Body of pancreas (tissue), 4 donors: ENCODE results near the gene TNIP2. TPM values are rescaled to one million over a fixed set of nuclear protein-coding genes. Genes with fewer than 3 reads are reported as not detected.

Experiments
- ATAC-seq: fragments of 150-250 bp; one replicate; pipeline ENCODE4 v1.9.1; 2016
- DNase-seq, 4 donors: peaks; one replicate each; pipeline ENCODE4 v3.0.0-alpha.2; 2019
- H3K27ac ChIP-seq, 4 donors: fragments of 200-600 bp; sonication (generic); 1 replicate in 3 of 4; 2 replicates in 1 of 4; pipeline versions ENCODE4 v1.5.1 to v1.6.1; 2016 to 2019; ENCODE audit warnings: mild to moderate bottlenecking in 1 of 4, mixed read lengths in 1 of 4, moderate library complexity in 1 of 4
- H3K27me3 ChIP-seq, 2 donors: fragments of 200-600 bp; sonication (generic); one replicate each; pipeline ENCODE4 v1.6.0; 2016; ENCODE audit warnings: mild to moderate bottlenecking in 1 of 2
- H3K36me3 ChIP-seq, 2 donors: fragments of 200-600 bp; sonication (generic); replicated peaks in 1 of 2; 2 replicates each; pipeline ENCODE4 v1.5.1; 2016; ENCODE audit warnings: low read depth in 2 of 2; ENCODE audit not compliant: insufficient read depth in 1 of 2
- H3K4me1 ChIP-seq: fragments of 200-600 bp; sonication (generic); one replicate; pipeline ENCODE4 v1.6.0; 2016
- H3K4me3 ChIP-seq, 2 donors: fragments of 200-600 bp; sonication (generic); 1 replicate in 1 of 2; 2 replicates in 1 of 2; pipeline ENCODE4 v1.5.1; 2016 to 2019
- H3K9me3 ChIP-seq, 3 donors: fragments of 200-600 bp; sonication (generic); 1 replicate in 2 of 3; 2 replicates in 1 of 3; pipeline ENCODE4 v1.5.1; 2016
- POLR2A ChIP-seq, 3 donors: fragments of 450-650 bp; IDR thresholded peaks; one replicate each; pipeline ENCODE4 v1.6.1; 2016; ENCODE audit warnings: antibody characterized with exemption in 3 of 3, mild to moderate bottlenecking in 2 of 3
- WGBS, 2 donors: methylation state at CpG; one replicate each; pipeline ENCODE4 v1.1.5; 2017; 5-methylcytosine and 5-hydroxymethylcytosine counted together
- intact Hi-C: fragments of 100-400 bp; cut with DNase I; formaldehyde crosslinking; loops from one replicate; pipeline ENCODE4 v1.15.1; 2023
- total RNA-seq, 2 donors: library from RNA; depleted of rRNA; stranded (reverse); fragments of >200 nt; gene quantifications; one replicate each; pipeline ENCODE4 v1.1.0, GENCODE V29; 2016
- TF ChIP-seq, protein P1 (sequence below), 7 experiments: fragments of 450-650 bp in 4 of 7; fragments of 200-600 bp in 3 of 7; sonication (generic) in 3 of 7; IDR thresholded peaks; one replicate each; pipeline ENCODE4 v1.5.1; 2016 to 2019; ENCODE audit warnings: antibody characterized with exemption in 7 of 7

Gene TNIP2
- total RNA-seq, 2 donors from 2014 or later = 39.7 to 75.8 TPM

- DNase-seq = peak; percentile 75 to 87 (median 85)
Measured at GRCh38 chr4:2761035-2761923, 5.1 kb upstream of the TNIP2 start.

GRCh38 chr4:2757426-2757825 lies 1.3 kb upstream of the TNIP2 start:
- peaks cover 53% of the 10 kb centered on the region for H3K4me1 ChIP-seq
- ATAC-seq (no peak), DNase-seq (no peak)
- TF ChIP-seq, protein P1, sequence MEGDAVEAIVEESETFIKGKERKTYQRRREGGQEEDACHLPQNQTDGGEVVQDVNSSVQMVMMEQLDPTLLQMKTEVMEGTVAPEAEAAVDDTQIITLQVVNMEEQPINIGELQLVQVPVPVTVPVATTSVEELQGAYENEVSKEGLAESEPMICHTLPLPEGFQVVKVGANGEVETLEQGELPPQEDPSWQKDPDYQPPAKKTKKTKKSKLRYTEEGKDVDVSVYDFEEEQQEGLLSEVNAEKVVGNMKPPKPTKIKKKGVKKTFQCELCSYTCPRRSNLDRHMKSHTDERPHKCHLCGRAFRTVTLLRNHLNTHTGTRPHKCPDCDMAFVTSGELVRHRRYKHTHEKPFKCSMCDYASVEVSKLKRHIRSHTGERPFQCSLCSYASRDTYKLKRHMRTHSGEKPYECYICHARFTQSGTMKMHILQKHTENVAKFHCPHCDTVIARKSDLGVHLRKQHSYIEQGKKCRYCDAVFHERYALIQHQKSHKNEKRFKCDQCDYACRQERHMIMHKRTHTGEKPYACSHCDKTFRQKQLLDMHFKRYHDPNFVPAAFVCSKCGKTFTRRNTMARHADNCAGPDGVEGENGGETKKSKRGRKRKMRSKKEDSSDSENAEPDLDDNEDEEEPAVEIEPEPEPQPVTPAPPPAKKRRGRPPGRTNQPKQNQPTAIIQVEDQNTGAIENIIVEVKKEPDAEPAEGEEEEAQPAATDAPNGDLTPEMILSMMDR (IDR thresholded peaks at IDR 0.05) = no peak
- TF ChIP-seq POLR2A (IDR thresholded peaks at IDR 0.05) = no peak
- intact Hi-C loops = loop anchor here (5.0 kb wide), 1 partner anchor 180 kb away; no protein-coding TSS in a partner anchor
- no peaks in the 10 kb centered on the region for H3K9me3 ChIP-seq
- 80 to 91% methylated on average over 3 of the region's 3 CpGs for WGBS, 2 donors
- no peak overlapping the region for H3K27ac ChIP-seq
- H3K27me3 ChIP-seq = no peaks in the 10 kb centered on the region
- H3K36me3 ChIP-seq = no peaks in the 10 kb centered on the region
- no peak overlapping the region for H3K4me3 ChIP-seq

More at GRCh38 chr4:2761035-2761923, 5.1 kb upstream of the TNIP2 start:
- H3K4me1 ChIP-seq = peaks cover 46% of the 10 kb centered on the region
- H3K9me3 ChIP-seq = no peaks in the 10 kb centered on the region
- H3K4me3 ChIP-seq = no peak overlapping the region
- ATAC-seq = peak; percentile 58
- intact Hi-C loops = loop anchor here (10.0 kb wide), 2 partner anchors 84 to 274 kb away; partner anchors contain the start of gene ADD1
- H3K36me3 ChIP-seq = no peaks in the 10 kb centered on the region
- peak overlapping the region; percentile 82 to 93 (median 88) for H3K27ac ChIP-seq
- WGBS, 2 donors = 34 to 36% methylated on average over 9 to 14 of the region's 14 CpGs
- no peaks in the 10 kb centered on the region for H3K27me3 ChIP-seq
- TF ChIP-seq, protein P1 (IDR thresholded peaks at IDR 0.05) = peak in 4 of 7 experiments; percentile 16 to 41 (median 26)
- peak in 2 of 3 donors; percentile 16 to 54 for TF ChIP-seq POLR2A (IDR thresholded peaks at IDR 0.05)

DNA sequence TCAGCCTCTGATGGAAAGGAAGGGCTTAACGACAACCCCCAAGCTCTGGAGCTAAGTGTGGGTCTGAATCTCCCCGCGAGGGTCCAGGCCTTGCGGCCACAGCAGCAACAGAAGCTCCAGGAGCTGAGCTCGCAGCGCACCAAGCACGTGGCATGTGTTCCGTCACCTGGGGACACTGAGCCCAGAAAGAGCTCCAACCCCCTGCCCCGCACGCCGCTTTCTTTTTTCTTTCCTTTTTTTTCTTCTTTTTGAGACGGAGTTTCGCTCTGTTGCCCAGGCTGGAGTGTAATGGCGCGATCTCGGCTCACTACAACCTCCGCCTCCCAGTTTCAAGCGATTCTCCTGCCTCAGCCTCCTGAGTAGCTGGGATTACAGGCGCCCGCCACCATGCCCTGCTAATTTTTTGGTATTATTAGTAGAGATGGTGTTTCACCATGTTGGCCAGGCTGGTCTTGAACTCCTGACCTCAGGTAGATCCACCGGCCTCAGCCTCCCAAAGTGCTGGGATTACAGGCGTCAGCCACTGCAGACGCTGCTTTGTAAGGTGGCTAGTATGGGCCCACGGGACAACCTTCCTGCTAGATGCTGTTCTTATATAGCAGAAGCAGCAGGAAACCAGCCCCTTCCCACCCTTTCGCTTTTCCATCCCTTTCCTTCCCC lies 685 bp upstream of the TNIP2 start:
- H3K27me3 ChIP-seq = no peaks in the 10 kb centered on the region
- intact Hi-C loops = loop anchor here (5.0 kb wide), 1 partner anchor 180 kb away; no protein-coding TSS in a partner anchor
- H3K4me1 ChIP-seq = peaks cover 47% of the 10 kb centered on the region
- 71 to 94% methylated on average over 18 to 25 of the region's 25 CpGs for WGBS, 2 donors
- no peak overlapping the region for H3K4me3 ChIP-seq
- DNase-seq (no peak), ATAC-seq (no peak)
- TF ChIP-seq, protein P1 (IDR thresholded peaks at IDR 0.05) = no peak
- no peaks in the 10 kb centered on the region for H3K9me3 ChIP-seq
- no peaks in the 10 kb centered on the region for H3K36me3 ChIP-seq
- H3K27ac ChIP-seq = peak overlapping the region; percentile 35 to 94 (median 61)

- H3K27ac ChIP-seq = peak overlapping the region in 3 of 4 donors; percentile 70 to 94 (median 88)
- no peaks in the 10 kb centered on the region for H3K36me3 ChIP-seq
- TF ChIP-seq, protein P1 (IDR thresholded peaks at IDR 0.05) = no peak
- no peak for TF ChIP-seq POLR2A (IDR thresholded peaks at IDR 0.05)
- H3K9me3 ChIP-seq = no peaks in the 10 kb centered on the region
- 26 to 33% methylated on average over 20 to 22 of the region's 23 CpGs for WGBS, 2 donors
- H3K4me1 ChIP-seq = peaks cover 30% of the 10 kb centered on the region
- intact Hi-C loops = loop anchor here (5.0 kb wide), 1 partner anchor 182 kb away; no protein-coding TSS in a partner anchor
- peak overlapping the region; percentile 16 to 60 for H3K4me3 ChIP-seq
- ATAC-seq (no peak), DNase-seq (no peak)
- no peaks in the 10 kb centered on the region for H3K27me3 ChIP-seq
Measured at GRCh38 chr4:2754848-2755819, 1.0 kb downstream of the TNIP2 start.
